ENCODE measurements around the gene HOXD8. TPM values are rescaled to one million over a fixed set of nuclear protein-coding genes. Genes with fewer than 3 reads are reported as not detected.

The HOXD8 gene
- total RNA-seq, 1 donor from 2014 or later, result not detected

- Mint-ChIP-seq H3K27ac (ENCODE audit: unreplicated experiment) (no peak overlapping the region), H3K36me3 (ENCODE audit: unreplicated experiment) (peaks cover 3% of the 10 kb centered on the region), H3K27me3 (ENCODE audit: unreplicated experiment) (peaks cover 84% of the 10 kb centered on the region), H3K4me1 (ENCODE audit: unreplicated experiment) (peaks cover 29% of the 10 kb centered on the region), H3K4me3 (ENCODE audit: unreplicated experiment) (no peak overlapping the region), H3K9me3 (ENCODE audit: unreplicated experiment) (peaks cover 3% of the 10 kb centered on the region)
- no peak for DNase-seq (ENCODE audit: extremely low spot score, unreplicated experiment)
- no peak for TF ChIP-seq CTCF (IDR thresholded peaks at IDR 0.05)
Observed at GRCh38 chr2:176133389-176133788, 3.9 kb downstream of the HOXD8 start.

- Mint-ChIP-seq H3K27me3 (ENCODE audit: unreplicated experiment) (peaks cover 84% of the 10 kb centered on the region), H3K4me1 (ENCODE audit: unreplicated experiment) (peaks cover 23% of the 10 kb centered on the region), H3K36me3 (ENCODE audit: unreplicated experiment) (peaks cover 4% of the 10 kb centered on the region), H3K9me3 (ENCODE audit: unreplicated experiment) (peaks cover 4% of the 10 kb centered on the region), H3K4me3 (ENCODE audit: unreplicated experiment) (no peak overlapping the region), H3K27ac (ENCODE audit: unreplicated experiment) (no peak overlapping the region)
- no peak for TF ChIP-seq CTCF (IDR thresholded peaks at IDR 0.05)
- DNase-seq (ENCODE audit: extremely low spot score, unreplicated experiment), result no peak
Observed at GRCh38 chr2:176134035-176134434, 4.5 kb downstream of the HOXD8 start.

- Mint-ChIP-seq H3K36me3 (ENCODE audit: unreplicated experiment) (peaks cover 5% of the 10 kb centered on the region), H3K4me1 (ENCODE audit: unreplicated experiment) (peaks cover 20% of the 10 kb centered on the region), H3K27me3 (ENCODE audit: unreplicated experiment) (peaks cover 89% of the 10 kb centered on the region), H3K27ac (ENCODE audit: unreplicated experiment) (no peak overlapping the region), H3K4me3 (ENCODE audit: unreplicated experiment) (no peak overlapping the region), H3K9me3 (ENCODE audit: unreplicated experiment) (peaks cover 4% of the 10 kb centered on the region)
- no peak for TF ChIP-seq CTCF (IDR thresholded peaks at IDR 0.05)
- DNase-seq (ENCODE audit: extremely low spot score, unreplicated experiment), result no peak
Observed at GRCh38 chr2:176135035-176135440, 5.5 kb downstream of the HOXD8 start.

- Mint-ChIP-seq H3K27me3 (ENCODE audit: unreplicated experiment) (peaks cover 88% of the 10 kb centered on the region), H3K9me3 (ENCODE audit: unreplicated experiment) (peaks cover 4% of the 10 kb centered on the region), H3K4me1 (ENCODE audit: unreplicated experiment) (peaks cover 18% of the 10 kb centered on the region), H3K36me3 (ENCODE audit: unreplicated experiment) (peaks cover 5% of the 10 kb centered on the region), H3K27ac (ENCODE audit: unreplicated experiment) (no peak overlapping the region), H3K4me3 (ENCODE audit: unreplicated experiment) (peak overlapping the region; percentile 67)
- no peak for TF ChIP-seq CTCF (IDR thresholded peaks at IDR 0.05)
- DNase-seq (ENCODE audit: extremely low spot score, unreplicated experiment), result no peak
Observed at GRCh38 chr2:176136374-176137251, 7.1 kb downstream of the HOXD8 start.

- Mint-ChIP-seq H3K4me1 (ENCODE audit: unreplicated experiment) (peaks cover 14% of the 10 kb centered on the region), H3K9me3 (ENCODE audit: unreplicated experiment) (peaks cover 4% of the 10 kb centered on the region), H3K27ac (ENCODE audit: unreplicated experiment) (no peak overlapping the region), H3K4me3 (ENCODE audit: unreplicated experiment) (no peak overlapping the region), H3K36me3 (ENCODE audit: unreplicated experiment) (peaks cover 5% of the 10 kb centered on the region), H3K27me3 (ENCODE audit: unreplicated experiment) (peaks cover 89% of the 10 kb centered on the region)
- no peak for DNase-seq (ENCODE audit: extremely low spot score, unreplicated experiment)
- TF ChIP-seq CTCF (IDR thresholded peaks at IDR 0.05), result no peak
Observed at GRCh38 chr2:176137252-176137580, 7.7 kb downstream of the HOXD8 start.

All from osteocyte (in vitro differentiated cells).